HUES6 (cell line): Measurements from ENCODE around the gene KLHL35.
"Not testable (repeated sequence)": the region's sequence is repeated elsewhere in the genome, so short reads cannot be mapped to it uniquely, and the experiment has no call there.

Experiments
- H3K27ac ChIP-seq: 2 replicates; pipeline ENCODE4 v1.7.0; 2013; ENCODE audit warnings: low read depth, mild to moderate bottlenecking, low read length, inconsistent platforms
- H3K27me3 ChIP-seq: 2 replicates; pipeline ENCODE4 v1.6.1; 2013; ENCODE audit warnings: low read length; ENCODE audit not compliant: control insufficient read depth, insufficient read depth
- H3K36me3 ChIP-seq: 2 replicates; pipeline ENCODE4 v1.6.1; 2013; ENCODE audit warnings: low read length; ENCODE audit not compliant: control insufficient read depth, insufficient read depth
- H3K4me1 ChIP-seq: 2 replicates; pipeline ENCODE4 v1.6.1; 2013; ENCODE audit warnings: low read length; ENCODE audit not compliant: control insufficient read depth, insufficient read depth
- H3K4me3 ChIP-seq: 2 replicates; pipeline ENCODE4 v1.5.1; 2013; ENCODE audit warnings: low read depth, low read length
- H3K9ac ChIP-seq: one replicate; pipeline ENCODE4 v1.6.1; 2013; ENCODE audit warnings: mild to moderate bottlenecking, low read length
- H3K9me3 ChIP-seq: 2 replicates; pipeline ENCODE4 v1.6.1; 2013; ENCODE audit warnings: low read depth, low read length; ENCODE audit not compliant: control insufficient read depth, insufficient read depth

KLHL35 gene

DNA sequence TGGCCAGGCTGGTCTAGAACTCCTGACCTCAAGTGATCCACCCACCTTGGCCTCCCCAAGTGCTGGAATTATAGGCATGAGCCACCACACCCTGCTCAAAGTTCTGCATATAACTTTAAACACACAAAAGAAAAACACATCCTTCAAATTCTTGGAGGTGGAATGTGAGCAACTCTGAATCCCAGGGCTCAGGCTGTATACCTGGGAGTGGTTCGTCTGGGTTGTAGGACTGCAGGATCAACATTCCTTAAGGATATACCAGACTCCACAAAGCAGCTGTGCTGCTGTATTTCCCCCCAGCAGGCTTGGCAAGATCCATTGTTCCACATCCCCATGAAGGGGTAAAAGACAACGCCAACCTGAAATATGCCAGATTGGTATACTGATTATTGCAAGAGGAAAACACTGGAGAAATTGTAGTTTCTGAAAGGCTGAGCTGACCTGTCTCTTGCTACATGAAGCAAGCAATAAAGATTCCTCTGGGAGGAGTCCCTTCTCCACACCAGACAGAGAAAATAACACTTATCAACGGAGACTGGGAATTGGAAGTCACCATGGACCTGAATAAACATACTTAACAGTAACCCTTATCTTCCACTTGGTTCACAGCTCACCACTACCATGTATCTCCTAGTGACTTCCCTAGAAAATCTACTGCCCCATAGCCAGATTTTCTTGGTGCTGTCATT, 45.9 kb downstream of the KLHL35 start:
- Histone ChIP-seq H3K27ac (peak overlapping the region; percentile 67; the same call in 1 of the 2 replicates), H3K36me3 (no peaks in the 10 kb centered on the region), H3K4me1 (peaks cover 22% of the 10 kb centered on the region; the same call in 1 of the 2 replicates), H3K4me3 (no peak overlapping the region), H3K9me3 (no peaks in the 10 kb centered on the region), H3K27me3 (no peaks in the 10 kb centered on the region), H3K9ac (peak overlapping the region; percentile 55)

DNA sequence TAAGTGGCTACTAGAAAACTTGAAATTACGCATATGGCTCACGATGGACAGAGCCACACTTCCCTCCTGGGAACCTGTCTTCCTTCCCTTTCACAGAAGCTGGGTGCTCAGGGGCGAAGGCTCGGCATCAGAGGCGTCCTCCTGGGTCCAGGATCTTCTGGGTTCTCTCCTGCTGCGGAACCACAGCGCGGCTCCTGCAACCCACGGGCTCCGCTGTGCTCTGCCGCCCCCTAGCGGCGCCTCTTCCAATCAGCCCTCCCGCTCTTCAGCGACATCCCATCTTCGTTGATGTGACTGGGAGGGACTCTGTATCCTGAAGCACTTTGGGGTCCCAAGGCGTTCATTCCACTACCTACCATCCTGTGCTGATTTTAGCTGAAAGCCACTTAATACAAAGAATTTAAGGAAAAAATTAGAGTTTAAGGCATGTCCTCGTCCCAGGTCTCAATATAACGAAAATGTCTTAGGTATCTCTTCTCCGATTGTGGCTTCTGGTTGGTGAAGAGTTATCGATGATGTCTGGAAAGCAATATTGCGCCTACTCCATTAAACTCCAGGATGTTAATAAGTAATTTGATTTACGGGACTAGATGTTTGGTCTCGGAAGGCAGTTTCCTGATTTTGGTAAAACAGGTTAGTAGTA, 48.4 kb downstream of the KLHL35 start:
- Histone ChIP-seq H3K4me1 (peaks cover 22% of the 10 kb centered on the region; the same call in 1 of the 2 replicates), H3K27me3 (no peaks in the 10 kb centered on the region), H3K9me3 (no peaks in the 10 kb centered on the region), H3K36me3 (no peaks in the 10 kb centered on the region), H3K4me3 (no peak overlapping the region), H3K27ac (no peak overlapping the region), H3K9ac (no peak overlapping the region)

- Histone ChIP-seq H3K4me3 (no peak overlapping the region), H3K4me1 (peaks cover 14% of the 10 kb centered on the region; the same call in 1 of the 2 replicates), H3K9ac (no peak overlapping the region), H3K27ac (no peak overlapping the region; the same call in 1 of the 2 replicates), H3K27me3 (no peaks in the 10 kb centered on the region), H3K36me3 (no peaks in the 10 kb centered on the region), H3K9me3 (no peaks in the 10 kb centered on the region)
Observed at GRCh38 chr11:75383246-75383645, 49.8 kb downstream of the KLHL35 start.

DNA sequence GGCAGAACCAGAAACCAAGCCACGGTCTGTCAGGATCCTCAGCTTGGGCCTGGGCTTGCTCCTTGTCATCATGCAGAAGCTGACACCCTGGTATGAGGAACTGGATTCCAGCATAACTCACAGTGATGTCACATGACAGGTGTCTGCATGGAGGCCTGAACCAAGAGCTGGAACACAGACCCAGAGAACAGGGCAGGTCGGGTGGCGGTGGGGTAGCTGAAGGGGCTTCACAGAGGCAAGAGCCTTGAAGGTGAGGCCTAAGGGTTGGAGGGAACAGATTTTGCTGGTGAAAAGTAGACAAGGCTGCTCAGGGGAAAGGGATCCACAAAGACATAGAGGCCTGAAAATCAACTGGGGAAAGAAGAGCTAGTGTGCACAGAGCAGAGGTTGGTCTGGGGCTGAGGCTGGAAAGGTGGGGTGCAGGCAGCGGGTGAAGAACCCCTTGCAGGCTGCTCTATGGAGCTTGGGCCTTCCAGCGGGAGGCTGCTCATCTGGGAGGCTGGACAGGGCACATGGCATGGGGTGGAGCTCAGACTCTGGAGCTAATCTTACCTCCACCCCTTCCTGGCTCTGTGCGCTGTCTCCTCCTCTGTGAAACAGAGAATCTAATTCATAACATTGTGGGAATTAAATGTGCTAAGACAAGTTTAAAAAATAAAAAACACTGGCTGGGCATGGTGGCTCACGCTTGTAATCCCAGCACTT, 52.1 kb downstream of the KLHL35 start:
- H3K27me3 ChIP-seq: no peaks in the 10 kb centered on the region
- no peak overlapping the region for H3K4me3 ChIP-seq
- peaks cover 3% of the 10 kb centered on the region; the same call in 1 of the 2 replicates for H3K4me1 ChIP-seq
- no peaks in the 10 kb centered on the region for H3K36me3 ChIP-seq
- no peak overlapping the region for H3K27ac ChIP-seq
- H3K9ac ChIP-seq: no peak overlapping the region
- no peaks in the 10 kb centered on the region for H3K9me3 ChIP-seq

DNA sequence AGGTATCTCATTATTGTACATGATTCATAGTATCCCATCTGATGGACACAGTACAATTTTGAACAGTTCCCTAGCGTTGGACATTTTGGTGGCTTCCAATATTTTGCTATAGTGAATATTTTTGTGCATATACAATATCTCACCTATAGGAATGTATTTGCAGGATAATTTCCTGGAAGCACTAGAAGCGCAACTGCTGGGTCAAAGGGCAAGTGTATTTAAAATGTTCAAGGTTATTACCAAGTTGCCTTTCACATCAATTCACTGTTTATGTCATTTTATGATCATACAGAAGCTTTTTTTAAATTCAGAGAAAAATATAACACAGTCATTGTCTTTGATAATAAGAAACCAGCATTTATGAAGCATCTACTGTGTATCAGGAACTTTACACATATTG, 52.8 kb downstream of the KLHL35 start:
- no peak overlapping the region for H3K9ac ChIP-seq
- no peak overlapping the region for H3K27ac ChIP-seq
- peaks cover 3% of the 10 kb centered on the region; the same call in 1 of the 2 replicates for H3K4me1 ChIP-seq
- no peaks in the 10 kb centered on the region for H3K9me3 ChIP-seq
- no peaks in the 10 kb centered on the region for H3K27me3 ChIP-seq
- no peak overlapping the region for H3K4me3 ChIP-seq
- H3K36me3 ChIP-seq: no peaks in the 10 kb centered on the region

- H3K27ac ChIP-seq, H3K9me3 ChIP-seq: not testable (repeated sequence)
Observed at GRCh38 chr11:75378776-75379175, 54.2 kb downstream of the KLHL35 start.

GRCh38 chr11:75376175-75376574, 56.8 kb downstream of the KLHL35 start:
- Histone ChIP-seq H3K9me3 (no peaks in the 10 kb centered on the region), H3K4me3 (no peak overlapping the region), H3K27ac (no peak overlapping the region), H3K36me3 (no peaks in the 10 kb centered on the region), H3K27me3 (no peaks in the 10 kb centered on the region), H3K9ac (no peak overlapping the region), H3K4me1 (no peaks in the 10 kb centered on the region; the same call in 1 of the 2 replicates)

More at GRCh38 chr11:75378776-75379175, 54.2 kb downstream of the KLHL35 start:
- not testable (repeated sequence) for H3K9ac ChIP-seq, H3K27me3 ChIP-seq, H3K4me3 ChIP-seq, H3K4me1 ChIP-seq, H3K36me3 ChIP-seq

DNA sequence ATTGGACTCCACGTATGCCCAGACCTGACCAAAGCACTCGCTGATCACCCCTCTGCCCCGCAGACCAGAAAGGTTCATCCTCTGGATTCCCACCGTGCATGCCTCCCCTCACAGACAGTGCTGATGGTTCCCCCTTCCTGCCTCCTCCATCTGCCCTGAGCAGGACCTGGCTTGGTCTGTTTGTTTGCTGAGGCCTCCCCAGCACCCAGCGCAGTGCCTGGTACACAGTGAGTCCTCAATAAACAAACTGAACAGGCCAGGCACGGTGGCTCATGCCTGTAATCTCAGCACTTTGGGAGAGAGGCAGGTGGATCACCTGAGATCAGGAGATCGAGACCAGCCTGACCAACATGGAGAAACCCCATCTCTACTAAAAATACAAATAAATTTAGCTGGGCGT, 57.4 kb downstream of the KLHL35 start:
- H3K27ac ChIP-seq: no peak overlapping the region
- H3K9me3 ChIP-seq: no peaks in the 10 kb centered on the region
- H3K36me3 ChIP-seq: no peaks in the 10 kb centered on the region
- no peak overlapping the region for H3K4me3 ChIP-seq
- H3K9ac ChIP-seq: no peak overlapping the region
- H3K4me1 ChIP-seq: no peaks in the 10 kb centered on the region; the same call in 1 of the 2 replicates
- H3K27me3 ChIP-seq: no peaks in the 10 kb centered on the region

GRCh38 chr11:75374646-75375045, 58.4 kb downstream of the KLHL35 start:
- Histone ChIP-seq H3K4me1 (no peaks in the 10 kb centered on the region; the same call in 1 of the 2 replicates), H3K9ac (no peak overlapping the region), H3K27ac (no peak overlapping the region), H3K36me3 (no peaks in the 10 kb centered on the region), H3K27me3 (no peaks in the 10 kb centered on the region), H3K9me3 (no peaks in the 10 kb centered on the region), H3K4me3 (no peak overlapping the region)

DNA sequence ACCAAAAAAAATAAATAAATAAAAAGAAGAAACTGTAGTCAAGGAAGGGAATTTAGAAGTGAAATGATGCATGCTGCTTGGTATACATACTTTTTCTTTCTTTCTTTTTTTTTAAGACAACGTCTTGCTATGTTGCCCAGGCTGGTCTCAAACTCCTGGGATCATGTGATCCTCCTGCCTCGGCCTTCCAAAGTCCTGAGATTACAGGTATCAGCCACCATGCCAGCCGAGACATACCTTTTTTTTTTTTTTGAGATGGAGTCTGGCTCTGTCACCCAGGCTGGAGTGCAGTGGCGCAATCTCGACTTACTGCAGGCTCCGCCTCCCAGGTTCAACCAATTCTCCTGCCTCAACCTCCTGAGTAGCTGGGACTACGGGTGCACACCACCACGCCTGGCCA, 59.8 kb downstream of the KLHL35 start:
- Histone ChIP-seq H3K9ac (no peak overlapping the region), H3K27ac (no peak overlapping the region), H3K9me3 (no peaks in the 10 kb centered on the region), H3K4me3 (no peak overlapping the region), H3K4me1 (no peaks in the 10 kb centered on the region; the same call in 1 of the 2 replicates), H3K36me3 (no peaks in the 10 kb centered on the region), H3K27me3 (no peaks in the 10 kb centered on the region)
